HepG2 (cell line): ENCODE measurements around the gene ZFP1. TPM values are rescaled to one million over a fixed set of nuclear protein-coding genes. Genes with fewer than 3 reads are reported as not detected.

Experiments used
- ATAC-seq: fragments of 200-7000 bp; cut with Tn5 transposase; 3 replicates; pipeline ENCODE4 v1.9.1; 2020; ENCODE audit warnings: mild to moderate bottlenecking, moderate library complexity
- BruUV-seq: library from RNA; stranded (reverse); fragments of 400-500 nt; replicated peaks from 2 replicates; lab custom pipeline; 2021; lab: Mats Ljungman, UMichigan
- CTCF ChIA-PET: fragments of 300-600 bp; formaldehyde crosslinking; extraction: SDS; loops from one replicate; lab custom pipeline; 2021; ENCODE audit warnings: low total read pairs, inconsistent platforms, low intra/inter-chr PET ratio; lab: Yijun Ruan, JAX
- POLR2A ChIA-PET: fragments of 350-600 bp; sonication (Branson Sonifier 250); formaldehyde crosslinking; loops from one replicate; lab custom pipeline; 2020; ENCODE audit warnings: antibody characterized with exemption, inconsistent platforms; lab: Yijun Ruan, JAX
- DNase-seq: peaks from one replicate; pipeline ENCODE4 v3.0.0-alpha.2; 2015; ENCODE audit warnings: low spot score
- FAIRE-seq: peaks from 3 replicates; lab custom pipeline; 2011; peaks lifted over from hg19 to GRCh38; lab: Jason Lieb, UNC
- H2AFZ ChIP-seq: one replicate; pipeline ENCODE4 v1.6.1; 2011; ENCODE audit warnings: low read length, inconsistent platforms
- H3K27ac ChIP-seq: fragments of 300-600 bp; 3 replicates; pipeline ENCODE4 v1.8.0; 2011; ENCODE audit warnings: mixed run types, mild to moderate bottlenecking, mixed read lengths, low read length, inconsistent platforms; ENCODE audit not compliant: insufficient read depth; ENCODE audit errors: extremely low read length
- H3K27me3 ChIP-seq, 2 experiments: fragments of 200-600 bp in 1 of 2; 2 replicates in 1 of 2; 3 replicates in 1 of 2; pipeline versions ENCODE4 v1.6.0 to v1.8.0; 2011; ENCODE audit warnings: low read length in 2 of 2, mild to moderate bottlenecking in 2 of 2, moderate library complexity in 2 of 2, inconsistent platforms in 1 of 2; ENCODE audit not compliant: insufficient read depth in 2 of 2, control insufficient read depth in 1 of 2
- H3K36me3 ChIP-seq, 2 experiments: fragments of 200-600 bp in 1 of 2; replicated peaks in 1 of 2; 2 replicates in 1 of 2; 3 replicates in 1 of 2; pipeline versions ENCODE4 v1.5.1 to v1.8.0; 2011; ENCODE audit warnings: low read length in 2 of 2, inconsistent platforms in 1 of 2; ENCODE audit not compliant: insufficient read depth in 2 of 2, control insufficient read depth in 1 of 2
- H3K4me1 ChIP-seq: 2 replicates; pipeline ENCODE4 v1.5.1; 2012; ENCODE audit warnings: low read length, inconsistent platforms; ENCODE audit not compliant: insufficient read depth
- H3K4me2 ChIP-seq: 2 replicates; pipeline ENCODE4 v1.6.0; 2011; ENCODE audit warnings: low read depth, low read length, inconsistent platforms
- H3K4me3 ChIP-seq, 3 experiments: fragments of 200-600 bp in 1 of 3; sonication (generic), shearing (Covaris generic) in 1 of 3; replicated peaks in 1 of 3; 2 replicates each; pipeline ENCODE4 v1.5.1; 2011 to 2016; ENCODE audit warnings: low read length in 3 of 3, inconsistent platforms in 2 of 3, low read depth in 2 of 3, mild to moderate bottlenecking in 2 of 3, control low read depth in 1 of 3, mixed read lengths in 1 of 3; ENCODE audit not compliant: insufficient read depth in 1 of 3
- H3K79me2 ChIP-seq: one replicate; pipeline ENCODE4 v1.6.1; 2011; ENCODE audit warnings: low read length, inconsistent platforms; ENCODE audit not compliant: insufficient read depth
- H3K9ac ChIP-seq: 2 replicates; pipeline ENCODE4 v1.6.0; 2011; ENCODE audit warnings: mild to moderate bottlenecking, low read depth, low read length, inconsistent platforms; ENCODE audit not compliant: insufficient read depth
- H3K9me3 ChIP-seq: 2 replicates; pipeline ENCODE4 v1.5.1; 2012; ENCODE audit warnings: mild to moderate bottlenecking, low read length
- H4K20me1 ChIP-seq: 2 replicates; pipeline ENCODE4 v1.6.0; 2011; ENCODE audit warnings: inconsistent platforms, mild to moderate bottlenecking, low read length, moderate library complexity; ENCODE audit not compliant: insufficient read depth
- EED ChIP-seq: sonication (generic); formaldehyde crosslinking; IDR thresholded peaks from 2 replicates; pipeline ENCODE4 v1.5.0; 2020; ENCODE audit warnings: mild to moderate bottlenecking, missing genetic modification reagents
- GATA4 ChIP-seq: sonication (generic); IDR thresholded peaks from 2 replicates; pipeline ENCODE4 v1.6.1; 2016; ENCODE audit warnings: antibody characterized with exemption, low read depth, borderline replicate concordance
- HOXA3 ChIP-seq: sonication (generic); formaldehyde crosslinking; IDR thresholded peaks from 2 replicates; pipeline ENCODE4 v1.5.0; 2020; ENCODE audit warnings: missing genetic modification reagents
- PATZ1 ChIP-seq: sonication (generic); formaldehyde crosslinking; IDR thresholded peaks from 2 replicates; pipeline ENCODE4 v1.4.0; 2020; ENCODE audit warnings: missing genetic modification reagents
- REPIN1 ChIP-seq: sonication (generic); formaldehyde crosslinking; IDR thresholded peaks from 2 replicates; pipeline ENCODE4 v1.8.0; 2022; ENCODE audit warnings: missing genetic modification reagents, low read depth, mild to moderate bottlenecking, borderline replicate concordance
- TBX2 ChIP-seq: sonication (generic); formaldehyde crosslinking; IDR thresholded peaks from 2 replicates; pipeline ENCODE4 v1.5.0; 2020; ENCODE audit warnings: missing genetic modification reagents, mild to moderate bottlenecking, borderline replicate concordance
- TFAP4 ChIP-seq: sonication (generic); IDR thresholded peaks from 2 replicates; pipeline ENCODE4 v1.6.1; 2016; ENCODE audit warnings: low read depth, borderline replicate concordance
- ZBTB7A ChIP-seq: sonication (generic); formaldehyde crosslinking; IDR thresholded peaks from 2 replicates; pipeline ENCODE4 v1.8.0; 2022; ENCODE audit warnings: mild to moderate bottlenecking, missing genetic modification reagents
- ZNF639 ChIP-seq: conservative IDR thresholded peaks from 2 replicates; pipeline ENCODE4 v1.6.1; 2018; ENCODE audit warnings: missing genetic modification reagents
- ZNF687 ChIP-seq: sonication (generic); formaldehyde crosslinking; IDR thresholded peaks from 2 replicates; pipeline ENCODE4 v1.5.1; 2020; ENCODE audit warnings: mild to moderate bottlenecking, missing genetic modification reagents, moderate library complexity
- ZNF788 ChIP-seq: sonication (generic); formaldehyde crosslinking; IDR thresholded peaks from 2 replicates; pipeline ENCODE4 v1.5.0; 2020; ENCODE audit warnings: mild to moderate bottlenecking, missing genetic modification reagents, borderline replicate concordance
- ZSCAN31 ChIP-seq: sonication (generic); formaldehyde crosslinking; IDR thresholded peaks from 2 replicates; pipeline ENCODE4 v1.5.0; 2020; ENCODE audit warnings: low read depth, mild to moderate bottlenecking, missing genetic modification reagents
- WGBS: methylation state at CpG from one replicate; pipeline ENCODE4 v1.1.6; 2017; ENCODE audit warnings: low lambda C conversion rate; 5-methylcytosine and 5-hydroxymethylcytosine counted together
- in situ Hi-C: cut with HindIII; loops from 2 replicates; pipeline ENCODE4 v1.10.0; 2017; ENCODE audit warnings: low pct_unique_long_range_greater_than_20kb; ENCODE audit not compliant: extremely low pct_ligation_motif_present
- intact Hi-C: fragments of 100-400 bp; cut with micrococcal nuclease; formaldehyde crosslinking; loops from one replicate; pipeline ENCODE4 v1.10.0; 2022; ENCODE audit not compliant: unreplicated experiment
- polyA plus RNA-seq, 8 experiments: library from polyadenylated mRNA; depleted of rRNA in 3 of 8; stranded (reverse) in 7 of 8; unstranded in 1 of 8; fragments of >200 nt; fragmentation: Illumina TruSeq in 4 of 8; extraction: Trizol in 4 of 8; gene quantifications; 2 replicates each; pipeline versions ENCODE4 v1.2.1 to v1.2.3, GENCODE V29; 2011 to 2016; ENCODE audit warnings: low read depth in 4 of 8, missing spikeins in 1 of 8, mixed read lengths in 1 of 8; ENCODE audit not compliant: insufficient read depth in 1 of 8
- total RNA-seq, 5 experiments: library from RNA; depleted of rRNA; stranded (reverse); fragments of >200 nt; fragmentation: Illumina TruSeq; extraction: Trizol; gene quantifications; 2 replicates each; pipeline ENCODE4 v1.2.3, GENCODE V29; 2016; ENCODE audit warnings: low read depth in 1 of 5

The ZFP1 gene
- total and polyA plus RNA-seq, 2 of the 13 experiments (the other 11 are each of a cell fraction or from before 2014, with no cell fraction given) = 8.3 to 14.0 TPM

GRCh38 chr16:75218256-75219076, 70.1 kb downstream of the ZFP1 start, which contains the start of gene CTRB1:
CTRB1 (plus strand) TSS chr16:75218988; CDS start chr16:75219008, 20 bp downstream.
- TF ChIP-seq GATA4 (no peak), ZNF639 (CRISPR knock-in tag) (no peak), REPIN1 (CRISPR knock-in tag) (no peak), HOXA3 (CRISPR knock-in tag) (no peak), TBX2 (CRISPR knock-in tag) (peak; percentile 7; the same call in 1 of the 2 replicates), TFAP4 (peak; percentile 43; the same call in 1 of the 2 replicates), EED (CRISPR knock-in tag) (peak; percentile 65; the same call in 1 of the 2 replicates), ZNF687 (CRISPR knock-in tag) (peak; percentile 54), ZSCAN31 (CRISPR knock-in tag) (peak; percentile 43; the same call in 1 of the 2 replicates), ZBTB7A (CRISPR knock-in tag) (peak; percentile 17; the same call in 1 of the 2 replicates), ZNF788 (0 out of 2 replicates have a peak, but pooled peaks have one; percentile 38), PATZ1 (CRISPR knock-in tag) (peak; percentile 56)
- H3K27me3 ChIP-seq = peaks cover 4 to 39% of the 10 kb centered on the region in 2 experiments; a peak in 3 of 5 replicates
- 38% methylated on average over 11 of the region's 19 CpGs for WGBS
- FAIRE-seq = no peak
- H3K9me3 ChIP-seq = no peaks in the 10 kb centered on the region
- H3K4me3 ChIP-seq = peak within 1 kb of the TSS in 2 of 3 experiments; percentile 27 to 60; a peak in 4 of 6 replicates
- CTCF ChIA-PET = no interaction called here
- H3K36me3 ChIP-seq = no peaks in the 10 kb centered on the region
- no TSS peak for BruUV-seq
- peak within 1 kb of the TSS; percentile 44; the same call in 1 of the 2 replicates for H3K9ac ChIP-seq
- H3K79me2 ChIP-seq = no peaks in the 10 kb centered on the region
- intact Hi-C loops = no loop called here
- POLR2A ChIA-PET = interaction anchor here (0.9 to 1.3 kb wide), 2 partner anchors 15 to 27 kb away, joined by 3 read pairs; no protein-coding TSS in a partner anchor
- no peaks in the 10 kb centered on the region for H4K20me1 ChIP-seq
- in situ Hi-C loops = no loop called here
- peaks cover 63% of the 10 kb centered on the region for H3K4me1 ChIP-seq
- no peak for DNase-seq
- H3K4me2 ChIP-seq = peak within 1 kb of the TSS; percentile 78
- H2AFZ ChIP-seq = no peak within 1 kb of the TSS
- H3K27ac ChIP-seq = no peak within 1 kb of the TSS
- peak; percentile 54 for ATAC-seq
